GM21717 (cell line): ENCODE results near the gene MIPEP.
A peak's percentile ranks its signal among the peaks of the same experiment; 100 is the strongest.
"Not testable (repeated sequence)": the region's sequence is repeated elsewhere in the genome, so short reads cannot be mapped to it uniquely, and the experiment has no call there.

Experiments
- ATAC-seq: cut with Tn5 transposase; IDR thresholded peaks from one replicate; pipeline ENCODE4 v1.9.1; 2021; ENCODE audit warnings: mild to moderate bottlenecking, moderate library complexity; ENCODE audit not compliant: unreplicated experiment

MIPEP gene

DNA sequence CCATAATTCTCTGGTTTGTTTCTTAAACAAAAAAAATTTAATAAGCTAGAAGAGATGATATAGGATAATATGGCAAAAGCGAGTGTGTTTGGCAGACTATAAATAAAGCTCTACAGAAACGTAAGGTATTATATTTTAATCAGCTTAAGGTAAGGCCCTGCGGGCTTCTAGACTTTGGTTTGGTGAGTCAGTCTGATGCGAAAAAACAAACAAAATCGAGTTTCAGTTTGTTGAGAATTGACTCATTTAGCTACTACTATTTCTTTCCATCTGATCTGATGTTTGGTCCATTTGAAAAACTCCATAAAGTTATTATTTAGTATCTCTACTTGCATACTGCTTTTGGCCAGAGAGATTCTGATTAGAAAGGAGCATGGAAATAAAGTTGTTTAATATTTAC is 138.0 kb downstream of the MIPEP start:
- peak; percentile 43 for ATAC-seq

DNA sequence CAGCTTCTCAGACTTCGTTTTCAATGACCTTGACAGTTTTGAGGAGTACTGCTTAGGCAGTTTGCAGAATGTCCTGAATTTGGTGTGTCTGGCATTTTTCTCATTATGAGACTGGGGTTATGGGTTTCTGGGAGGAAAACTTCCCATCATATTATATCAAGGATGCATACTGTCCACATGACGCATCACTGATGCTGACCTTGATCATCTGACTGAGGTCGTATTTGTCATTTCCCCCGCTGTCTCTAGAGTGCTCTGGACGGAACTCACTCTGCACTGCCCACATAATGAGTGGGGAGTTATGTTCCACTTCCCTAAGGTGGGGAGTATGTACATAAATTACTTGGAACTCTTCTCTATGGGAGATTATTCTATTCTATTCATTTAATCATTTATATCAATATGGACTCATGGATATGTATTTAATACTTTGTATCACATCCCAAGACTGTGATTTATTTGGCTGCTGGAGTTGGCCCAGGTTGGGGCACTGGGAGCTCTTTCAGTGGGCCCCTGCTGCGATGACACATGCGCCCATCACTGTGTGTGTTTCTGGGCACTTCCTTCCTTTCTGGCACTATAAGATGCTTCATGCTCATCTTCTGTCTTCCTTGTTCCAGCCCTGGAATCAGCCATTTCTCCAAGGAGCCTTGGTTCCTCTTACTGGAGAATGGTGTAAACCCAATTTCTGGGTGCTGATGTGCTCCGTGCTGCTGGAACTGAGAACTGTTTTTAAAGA is 138.6 kb downstream of the MIPEP start:
- ATAC-seq, result no peak

DNA sequence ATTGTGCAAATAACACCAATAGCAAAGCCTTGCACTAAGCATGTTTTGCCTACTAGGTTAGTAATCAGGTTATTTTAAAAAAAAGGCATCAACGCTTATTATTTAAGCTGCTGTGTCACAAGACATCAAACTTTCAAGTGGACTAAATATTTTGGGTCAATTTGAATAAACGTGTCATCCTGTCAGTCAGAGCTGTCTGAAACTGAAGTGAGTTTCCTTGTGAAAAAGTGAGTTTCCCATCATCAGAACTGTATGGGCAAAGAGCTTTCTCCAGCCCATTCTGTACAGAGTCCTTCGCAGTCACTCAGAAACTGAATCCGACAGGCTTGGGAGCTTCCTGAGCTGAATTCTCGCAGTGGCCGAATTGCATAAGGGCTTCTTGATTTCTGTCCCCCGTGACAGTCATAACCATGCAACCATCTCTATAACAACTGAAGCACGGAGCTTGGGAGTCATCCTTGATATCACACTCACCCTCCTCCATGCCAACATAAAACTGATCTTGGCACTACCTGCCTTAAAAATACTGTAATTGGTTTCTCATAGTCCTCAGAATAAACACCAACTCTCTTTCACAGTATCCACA is 139.8 kb downstream of the MIPEP start:
- no peak for ATAC-seq

DNA sequence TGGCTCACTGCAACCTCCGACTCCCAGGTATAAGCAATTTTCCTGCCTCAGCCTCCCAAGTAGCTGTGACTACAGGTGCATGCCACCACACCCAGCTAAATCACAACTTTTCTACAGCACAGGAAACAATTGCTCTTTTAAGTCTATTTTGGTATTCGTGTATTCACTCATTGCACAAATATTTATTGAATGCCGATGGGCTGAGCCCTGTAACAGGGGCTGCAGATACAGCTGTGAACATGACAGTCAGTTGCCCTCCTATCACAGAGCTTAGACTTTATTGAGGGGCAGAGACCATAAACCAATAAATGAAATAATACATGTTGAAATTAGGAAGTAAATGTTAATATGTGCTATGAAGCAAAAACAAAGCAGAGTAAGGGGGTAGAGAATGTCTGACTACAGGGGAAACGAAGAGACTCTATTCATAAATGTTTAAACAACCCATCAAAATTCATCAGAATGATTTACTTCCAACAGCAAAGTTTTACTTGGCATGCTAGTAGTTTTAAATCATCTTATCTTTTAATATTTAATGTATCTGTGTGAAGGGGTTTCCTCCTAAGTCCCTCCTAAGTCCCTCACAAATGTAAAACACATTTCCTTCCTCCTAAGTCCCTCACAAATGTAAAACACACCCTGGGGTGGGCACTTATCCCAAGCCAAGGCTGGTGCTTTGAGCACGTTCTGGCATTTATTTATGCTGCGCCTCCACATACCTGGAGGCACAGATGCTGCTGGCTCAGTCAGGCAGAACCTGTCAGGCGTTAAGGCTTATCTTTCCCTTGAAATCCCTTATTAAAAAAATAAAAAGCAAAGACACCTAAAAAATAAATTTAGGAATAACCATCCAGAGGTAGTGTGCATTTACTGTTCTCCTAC is 140.8 kb downstream of the MIPEP start:
- ATAC-seq, result no peak

DNA sequence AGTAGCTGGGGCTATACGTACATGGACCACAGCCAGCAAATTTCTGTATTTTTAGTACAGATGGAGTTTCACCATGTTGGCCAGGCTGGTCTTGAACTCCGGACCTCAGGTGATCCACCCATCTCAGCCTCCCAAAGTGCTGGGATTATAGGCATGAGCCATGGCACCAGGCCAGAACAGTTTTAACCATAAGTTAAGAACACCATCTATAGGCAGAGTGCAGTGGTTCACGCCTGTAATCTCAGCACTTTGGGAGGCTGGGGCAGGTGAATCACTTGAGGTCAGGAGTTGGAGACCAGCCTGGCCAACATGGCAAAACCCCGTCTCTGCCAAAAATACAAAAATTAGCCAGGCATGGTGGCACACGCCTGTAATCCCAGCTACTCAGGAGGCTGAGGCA is 143.1 kb downstream of the MIPEP start:
- ATAC-seq, result not testable (repeated sequence)

DNA sequence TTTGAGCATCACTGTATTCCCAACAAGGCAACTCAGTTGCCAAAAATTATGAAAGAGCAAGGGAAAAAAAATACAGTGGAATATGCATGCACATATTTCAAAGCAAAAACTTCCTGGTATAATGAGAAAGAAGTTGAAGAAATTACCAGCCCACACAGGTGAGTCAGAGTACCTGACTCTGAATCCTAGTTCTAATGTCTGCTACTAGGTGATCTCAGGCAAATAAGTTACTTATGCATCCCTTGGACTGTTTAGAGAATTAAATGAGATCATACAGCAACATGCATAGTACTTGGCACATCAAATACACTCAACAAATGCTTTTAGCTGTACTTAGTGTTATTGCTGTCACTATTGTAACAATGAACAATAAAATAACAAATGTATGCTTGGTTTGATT is 144.9 kb downstream of the MIPEP start:
- ATAC-seq, result no peak

DNA sequence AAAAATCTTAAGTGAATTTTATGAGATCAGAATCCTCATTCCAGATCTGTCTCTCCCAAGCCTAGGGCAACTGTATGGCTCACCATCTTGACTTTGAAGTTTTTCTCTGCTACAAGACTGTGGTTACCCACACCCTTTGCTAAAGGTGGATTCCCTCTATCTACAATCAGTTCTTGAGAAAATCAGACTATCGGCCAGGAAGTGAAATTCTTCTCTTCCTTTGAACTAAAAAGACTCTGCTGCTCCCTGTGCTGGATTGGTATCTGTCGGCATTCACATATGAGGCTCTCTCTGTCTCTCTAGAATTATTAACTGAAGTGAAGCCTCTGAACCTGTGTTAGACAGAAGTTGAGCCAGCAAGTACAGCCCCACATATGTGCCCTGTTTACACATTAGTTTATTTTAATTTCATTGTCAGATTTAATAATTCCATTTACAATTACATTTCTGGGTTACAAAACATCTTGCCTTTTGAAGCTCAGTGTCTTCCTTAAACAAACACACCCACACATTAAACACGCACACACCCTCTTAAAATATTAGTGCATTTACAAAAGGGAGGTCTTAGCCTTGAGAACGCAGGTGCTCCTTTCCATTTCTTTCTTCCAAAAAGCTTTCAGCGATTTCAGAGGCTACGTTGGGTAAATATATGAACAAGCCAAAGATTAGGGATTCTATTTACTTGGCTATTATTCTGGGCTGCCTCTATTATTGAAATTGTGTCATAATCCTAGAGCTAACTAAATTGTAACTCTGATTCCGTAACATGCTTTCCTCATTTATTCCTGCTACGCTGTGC is 145.7 kb downstream of the MIPEP start:
- no peak for ATAC-seq

DNA sequence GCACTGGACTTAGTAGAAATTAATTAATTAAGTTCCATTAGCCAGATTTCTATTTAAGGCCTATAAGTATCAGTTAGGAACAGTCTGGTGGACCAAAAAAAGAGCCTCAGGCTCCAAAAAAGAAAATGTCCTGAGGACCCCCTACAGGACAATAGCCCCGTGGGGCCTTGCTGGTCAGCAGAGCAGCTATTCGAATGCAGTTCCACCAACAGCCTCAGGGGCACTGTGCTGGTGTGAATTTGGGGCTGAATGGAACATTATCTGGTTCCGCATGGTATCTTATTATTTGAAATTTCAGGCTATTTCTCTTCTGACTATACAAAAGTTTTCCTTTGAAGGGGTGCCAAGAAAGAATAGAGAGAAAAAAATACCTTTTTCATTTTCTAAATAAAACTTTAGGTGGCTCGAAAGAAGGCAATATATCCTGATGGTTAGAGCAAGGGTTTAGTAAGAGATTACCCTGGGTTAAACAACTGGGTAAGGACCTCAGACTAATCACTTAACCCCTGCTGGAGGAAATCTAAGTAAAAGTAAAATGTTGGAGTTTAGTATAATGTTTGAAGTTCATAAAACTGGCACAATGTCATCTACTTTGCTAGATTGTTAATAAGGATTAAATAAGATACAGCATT is 147.2 kb downstream of the MIPEP start:
- ATAC-seq, result no peak

DNA sequence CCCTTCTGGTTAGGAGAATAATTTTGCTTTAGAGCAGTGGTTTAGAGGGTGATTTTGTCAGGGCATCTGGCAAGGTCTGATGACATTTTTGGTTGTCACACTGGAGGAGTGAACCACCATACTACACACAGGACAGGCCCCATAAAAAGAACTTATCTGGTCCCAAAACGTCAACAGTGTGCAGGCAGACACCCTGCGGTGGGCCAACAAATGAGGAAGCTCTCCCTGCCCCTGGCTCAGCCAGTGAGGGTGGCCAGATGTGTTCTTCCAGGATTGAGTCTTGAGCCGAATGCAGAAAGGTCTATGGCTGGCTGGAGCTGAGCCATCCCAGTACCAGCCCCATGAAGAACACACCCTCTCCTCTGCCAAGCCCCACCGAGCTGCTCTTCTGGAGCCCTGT is 149.2 kb downstream of the MIPEP start:
- no peak for ATAC-seq

DNA sequence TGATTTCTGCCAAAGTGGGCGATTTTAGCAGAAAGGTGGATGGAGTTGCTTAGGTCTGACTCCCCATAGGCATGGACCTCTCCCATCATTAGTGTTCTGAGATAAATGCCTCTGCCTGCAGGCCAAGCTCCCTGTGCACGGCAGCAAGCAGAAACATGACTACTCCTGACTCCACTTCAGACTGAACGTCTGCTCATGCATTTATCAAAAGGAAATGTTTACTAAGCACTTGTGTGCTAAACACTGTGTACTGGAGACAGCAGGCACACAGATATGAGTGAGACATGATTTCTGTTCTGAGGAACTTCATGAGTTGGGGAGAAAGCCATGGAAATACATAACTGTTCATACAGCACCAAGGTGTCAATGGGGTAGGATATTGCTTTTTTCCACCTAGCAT is 149.6 kb downstream of the MIPEP start:
- no peak for ATAC-seq

DNA sequence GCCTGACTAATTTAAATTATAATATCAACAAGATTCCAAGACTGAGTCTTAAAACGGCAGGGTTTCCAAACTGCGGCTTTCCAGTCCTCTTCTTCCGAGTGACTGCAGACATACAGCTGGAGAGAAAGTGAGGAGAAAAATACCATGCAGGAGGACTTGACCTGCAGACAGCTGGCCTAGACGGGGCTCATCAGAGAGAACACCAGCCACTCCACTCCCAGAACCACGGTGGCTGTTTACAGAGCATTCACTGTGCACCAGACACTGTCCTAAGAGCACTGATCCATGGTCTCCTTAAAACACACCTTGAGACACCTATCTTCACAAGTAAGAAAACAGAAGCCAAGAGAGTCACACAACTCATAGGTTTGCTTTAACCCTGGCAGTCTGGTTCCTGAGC is 152.7 kb downstream of the MIPEP start:
- ATAC-seq, result no peak

DNA sequence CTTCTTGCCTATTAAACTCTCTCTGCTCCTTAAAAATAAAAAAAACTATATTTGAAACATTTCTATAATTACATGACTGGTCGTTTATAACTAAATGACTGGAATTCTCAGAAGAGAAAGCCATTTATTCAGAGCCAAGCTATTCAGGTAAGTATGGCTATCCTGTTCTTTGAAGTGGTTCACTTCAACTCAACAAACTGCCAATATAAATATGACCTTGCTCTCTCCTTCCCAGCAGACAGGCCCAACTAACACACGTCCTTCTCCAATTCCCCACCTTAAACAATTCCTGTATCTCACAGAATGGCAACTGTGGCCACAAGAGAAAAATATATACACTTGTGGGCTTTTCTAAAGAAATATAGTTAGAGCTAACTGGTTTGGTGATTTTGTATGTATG is 153.9 kb downstream of the MIPEP start:
- ATAC-seq, result no peak

DNA sequence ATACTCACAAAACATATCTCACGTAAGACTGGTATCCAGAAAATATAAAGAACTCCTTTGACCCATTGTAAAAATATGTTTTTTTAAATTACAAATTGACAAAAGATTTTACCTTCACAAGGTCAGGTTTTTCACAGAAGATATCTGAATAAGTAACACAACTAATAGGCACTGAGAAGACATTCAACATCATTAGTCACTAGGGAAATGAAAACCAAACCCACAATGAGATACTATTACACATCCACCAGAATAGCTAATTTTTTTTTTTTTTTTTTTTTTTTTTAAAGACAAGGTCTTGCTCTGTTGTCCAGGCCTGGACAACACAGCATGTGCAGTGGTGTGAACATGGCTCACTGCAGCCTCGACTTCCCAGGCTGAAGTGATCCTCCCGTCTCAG is 157.5 kb downstream of the MIPEP start:
- ATAC-seq, result no peak

DNA sequence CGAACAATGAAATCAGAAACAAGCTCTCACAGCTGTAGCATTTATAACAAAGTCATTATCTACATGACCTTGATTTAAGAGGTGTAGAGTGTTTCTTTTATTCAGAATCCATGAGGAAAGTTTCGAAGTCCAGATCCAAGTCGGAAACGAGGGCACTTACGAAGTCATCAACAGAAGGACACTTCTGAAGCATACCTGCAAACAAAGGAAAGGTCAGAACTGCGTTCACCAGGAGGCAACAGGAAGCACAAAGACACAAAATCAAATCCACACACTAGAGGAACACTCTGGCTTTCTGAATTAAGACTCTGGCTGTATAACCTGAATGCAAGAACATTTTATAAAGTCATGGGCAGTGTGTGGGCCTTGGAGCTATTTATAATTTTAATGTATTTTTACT is 158.9 kb downstream of the MIPEP start:
- no peak for ATAC-seq

DNA sequence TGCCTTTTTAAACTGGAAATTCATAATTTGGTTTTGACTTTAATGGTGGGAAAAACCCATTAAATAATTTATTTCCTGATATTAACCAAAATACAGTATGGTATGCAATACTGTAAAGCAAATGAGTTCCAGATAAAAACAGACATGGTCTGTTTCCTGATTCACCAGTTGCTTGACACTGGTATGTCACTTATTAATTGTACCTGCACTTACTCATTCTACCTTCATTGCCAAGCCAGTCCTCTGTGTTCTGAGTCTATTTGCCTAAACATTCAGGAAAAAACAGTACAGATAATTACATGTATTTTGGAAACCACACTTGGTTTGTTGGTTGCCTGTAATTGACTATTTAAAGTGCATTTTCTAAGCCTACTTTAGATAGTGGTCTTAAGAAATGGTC is 159.7 kb downstream of the MIPEP start:
- ATAC-seq, result no peak

DNA sequence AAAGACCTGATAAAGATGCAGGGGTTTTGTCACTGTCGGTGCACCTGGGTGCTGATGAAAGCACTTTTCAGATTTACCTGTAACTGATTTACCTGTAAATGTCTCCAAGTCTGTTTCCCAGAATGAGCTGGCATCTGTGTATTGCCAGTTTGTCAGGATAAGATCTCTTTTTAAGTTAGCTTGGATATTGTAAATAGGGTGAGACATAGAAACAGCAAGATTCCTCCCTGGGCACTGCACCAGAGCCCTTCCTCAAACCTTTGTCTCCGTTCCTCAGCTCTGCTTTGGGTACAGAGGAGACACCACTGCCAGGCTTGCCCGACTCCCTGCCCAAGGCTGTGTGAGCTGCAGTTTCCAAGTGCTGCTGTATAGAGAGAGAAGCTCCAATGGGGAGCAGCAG is 160.4 kb downstream of the MIPEP start:
- ATAC-seq, result no peak

DNA sequence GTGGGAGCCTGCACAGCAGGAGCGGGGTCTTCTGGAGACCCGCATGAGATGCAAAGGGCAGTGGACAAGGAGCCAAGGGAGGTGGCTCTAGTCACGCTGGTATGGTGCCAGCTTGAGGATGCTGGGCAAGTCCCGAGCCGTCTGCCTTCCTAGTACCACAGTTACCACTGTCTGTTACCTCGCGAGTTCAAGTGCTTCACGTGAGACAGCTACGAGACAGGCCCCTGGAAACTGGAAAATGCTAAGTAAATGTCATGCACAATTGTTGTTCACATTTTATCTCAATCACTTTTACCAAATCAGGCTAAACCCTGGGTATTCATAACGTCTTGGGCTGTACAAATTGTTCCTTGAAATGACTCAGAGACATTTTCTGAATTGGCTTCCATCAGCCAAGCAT is 163.3 kb downstream of the MIPEP start:
- no peak for ATAC-seq

DNA sequence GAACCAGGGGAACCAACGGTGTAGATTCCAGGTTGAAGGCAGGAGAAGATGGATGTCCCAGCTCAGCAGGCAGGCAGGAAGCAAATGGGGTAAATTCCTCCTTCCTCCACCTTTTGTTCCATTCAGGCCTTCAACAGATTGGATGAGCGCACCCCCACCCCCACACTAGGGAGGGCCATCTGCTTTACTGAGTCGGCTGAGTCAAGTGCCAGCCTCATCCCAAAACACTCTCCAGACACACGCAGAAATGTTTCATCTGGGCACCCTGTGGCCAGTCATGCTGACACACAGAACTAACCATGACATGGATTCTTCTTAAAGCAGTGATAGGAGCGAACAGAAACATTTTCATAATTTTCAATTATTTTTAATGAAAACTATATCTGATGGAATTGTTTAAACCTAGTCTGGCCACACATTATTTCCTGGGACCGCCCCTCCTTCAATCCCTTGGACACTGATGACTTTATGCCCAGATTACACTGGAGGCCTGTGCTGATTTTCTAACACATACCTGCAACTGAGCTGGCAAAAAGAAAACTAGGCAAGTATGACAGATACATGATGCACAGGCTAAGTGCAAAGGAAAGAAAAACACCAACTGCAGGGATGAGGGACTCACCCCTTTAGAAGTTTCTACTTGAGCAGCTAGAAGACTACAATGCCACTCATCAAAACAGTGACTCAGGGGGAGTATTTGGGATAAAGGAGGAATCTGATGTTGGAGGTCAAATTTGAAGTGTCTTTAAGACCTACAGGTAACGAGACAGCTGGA is 164.8 kb downstream of the MIPEP start:
- ATAC-seq, result no peak

DNA sequence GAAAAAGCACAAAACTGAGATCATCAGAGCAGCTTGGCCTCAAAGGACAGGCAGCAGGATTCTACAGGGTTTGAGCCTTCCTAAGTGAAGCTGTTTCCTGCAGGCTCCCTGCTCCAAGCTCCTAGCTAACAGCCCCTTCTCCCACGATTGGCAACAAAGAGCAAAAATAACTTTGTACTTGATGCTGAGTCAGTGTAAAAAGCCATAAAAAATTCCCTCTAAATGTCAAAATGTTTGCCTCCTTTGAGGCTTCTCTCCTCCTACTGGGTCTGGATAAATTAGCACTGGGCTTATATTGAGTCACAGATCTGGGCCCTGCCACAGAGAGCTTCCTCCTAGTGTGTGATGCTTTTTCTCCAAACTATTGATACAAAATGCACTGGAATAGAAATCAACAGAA is 165.7 kb downstream of the MIPEP start:
- ATAC-seq, result no peak
